ENCODE results near the gene PLEKHA8.

The PLEKHA8 gene

GRCh38 chr7:30005464-30005863, 22.7 kb upstream of the PLEKHA8 start:
- H3K9me3 ChIP-seq (ENCODE audit: control insufficient read depth, insufficient read depth, low read length): no peaks in the 10 kb centered on the region
- H3K36me3 ChIP-seq (ENCODE audit: insufficient read depth, low read length): no peaks in the 10 kb centered on the region
- no peak overlapping the region for H3K9ac ChIP-seq (ENCODE audit: low read depth, low read length)
- H3K4me1 ChIP-seq (ENCODE audit: insufficient read depth, low read length): peaks cover 12% of the 10 kb centered on the region

GRCh38 chr7:30010021-30010420, 18.2 kb upstream of the PLEKHA8 start:
- no peaks in the 10 kb centered on the region; the same call in 1 of the 2 replicates for H3K36me3 ChIP-seq (ENCODE audit: insufficient read depth, low read length)
- H3K9me3 ChIP-seq (ENCODE audit: control insufficient read depth, insufficient read depth, low read length): no peaks in the 10 kb centered on the region
- peaks cover 7% of the 10 kb centered on the region for H3K4me1 ChIP-seq (ENCODE audit: insufficient read depth, low read length)
- H3K9ac ChIP-seq (ENCODE audit: low read depth, low read length): no peak overlapping the region

GRCh38 chr7:30012757-30013156, 15.5 kb upstream of the PLEKHA8 start:
- H3K9me3 ChIP-seq (ENCODE audit: control insufficient read depth, insufficient read depth, low read length): no peaks in the 10 kb centered on the region

GRCh38 chr7:30018451-30018850, 9.8 kb upstream of the PLEKHA8 start:
- no peaks in the 10 kb centered on the region for H3K4me1 ChIP-seq (ENCODE audit: insufficient read depth, low read length)
- H3K36me3 ChIP-seq (ENCODE audit: insufficient read depth, low read length): no peaks in the 10 kb centered on the region; the same call in none of the 2 replicates
- no peak overlapping the region for H3K9ac ChIP-seq (ENCODE audit: low read depth, low read length)
- no peaks in the 10 kb centered on the region for H3K9me3 ChIP-seq (ENCODE audit: control insufficient read depth, insufficient read depth, low read length)

More at GRCh38 chr7:30012757-30013156, 15.5 kb upstream of the PLEKHA8 start:
- H3K36me3 ChIP-seq (ENCODE audit: insufficient read depth, low read length): no peaks in the 10 kb centered on the region; the same call in none of the 2 replicates
- H3K4me1 ChIP-seq (ENCODE audit: insufficient read depth, low read length): no peaks in the 10 kb centered on the region
- no peak overlapping the region for H3K9ac ChIP-seq (ENCODE audit: low read depth, low read length)

- Histone ChIP-seq H3K4me1 (ENCODE audit: insufficient read depth, low read length) (no peaks in the 10 kb centered on the region), H3K9ac (ENCODE audit: low read depth, low read length) (no peak overlapping the region), H3K36me3 (ENCODE audit: insufficient read depth, low read length) (no peaks in the 10 kb centered on the region; the same call in 1 of the 2 replicates), H3K9me3 (ENCODE audit: control insufficient read depth, insufficient read depth, low read length) (no peaks in the 10 kb centered on the region)
Observed at GRCh38 chr7:30019387-30019786, 8.8 kb upstream of the PLEKHA8 start.

GRCh38 chr7:30019960-30020359, 8.3 kb upstream of the PLEKHA8 start:
- Histone ChIP-seq H3K4me1 (ENCODE audit: insufficient read depth, low read length) (0 out of 2 replicates have a peak, but pooled peaks cover 2% of the 10 kb centered on the region), H3K9ac (ENCODE audit: low read depth, low read length) (no peak overlapping the region), H3K36me3 (ENCODE audit: insufficient read depth, low read length) (no peaks in the 10 kb centered on the region; the same call in 1 of the 2 replicates), H3K9me3 (ENCODE audit: control insufficient read depth, insufficient read depth, low read length) (no peaks in the 10 kb centered on the region)

- Histone ChIP-seq H3K9ac (ENCODE audit: low read depth, low read length) (no peak overlapping the region), H3K36me3 (ENCODE audit: insufficient read depth, low read length) (no peaks in the 10 kb centered on the region; the same call in 1 of the 2 replicates), H3K4me1 (ENCODE audit: insufficient read depth, low read length) (0 out of 2 replicates have a peak, but pooled peaks cover 3% of the 10 kb centered on the region), H3K9me3 (ENCODE audit: control insufficient read depth, insufficient read depth, low read length) (no peaks in the 10 kb centered on the region)
Observed at GRCh38 chr7:30020535-30020934, 7.7 kb upstream of the PLEKHA8 start.

GRCh38 chr7:30022991-30023390, 5.2 kb upstream of the PLEKHA8 start:
- H3K4me1 ChIP-seq (ENCODE audit: insufficient read depth, low read length): 0 out of 2 replicates have a peak, but pooled peaks cover 3% of the 10 kb centered on the region
- no peak overlapping the region for H3K9ac ChIP-seq (ENCODE audit: low read depth, low read length)
- H3K9me3 ChIP-seq (ENCODE audit: control insufficient read depth, insufficient read depth, low read length): no peaks in the 10 kb centered on the region
- H3K36me3 ChIP-seq (ENCODE audit: insufficient read depth, low read length): no peaks in the 10 kb centered on the region; the same call in 1 of the 2 replicates

- Histone ChIP-seq H3K4me1 (ENCODE audit: insufficient read depth, low read length) (0 out of 2 replicates have a peak, but pooled peaks cover 3% of the 10 kb centered on the region), H3K9ac (ENCODE audit: low read depth, low read length) (no peak overlapping the region), H3K9me3 (ENCODE audit: control insufficient read depth, insufficient read depth, low read length) (no peaks in the 10 kb centered on the region), H3K36me3 (ENCODE audit: insufficient read depth, low read length) (no peaks in the 10 kb centered on the region)
Observed at GRCh38 chr7:30023524-30023923, 4.7 kb upstream of the PLEKHA8 start.

- Histone ChIP-seq H3K9ac (ENCODE audit: low read depth, low read length) (peak within 1 kb of the TSS; percentile 78), H3K9me3 (ENCODE audit: control insufficient read depth, insufficient read depth, low read length) (no peaks in the 10 kb centered on the region), H3K36me3 (ENCODE audit: insufficient read depth, low read length) (no peaks in the 10 kb centered on the region), H3K4me1 (ENCODE audit: insufficient read depth, low read length) (peaks cover 9% of the 10 kb centered on the region)
Observed at GRCh38 chr7:30026229-30027064, 1.8 kb upstream of the PLEKHA8 start, which contains the start of gene FKBP14. Gene FKBP14 (minus strand): TSS chr7:30026702. CDS start chr7:30026508, 194 bp downstream.

- H3K9me3 ChIP-seq (ENCODE audit: control insufficient read depth, insufficient read depth, low read length): no peaks in the 10 kb centered on the region
- H3K4me1 ChIP-seq (ENCODE audit: insufficient read depth, low read length): peaks cover 9% of the 10 kb centered on the region
- H3K36me3 ChIP-seq (ENCODE audit: insufficient read depth, low read length): no peaks in the 10 kb centered on the region
- peak overlapping the region; percentile 75 for H3K9ac ChIP-seq (ENCODE audit: low read depth, low read length)
Observed at GRCh38 chr7:30027065-30027456, 1.2 kb upstream of the PLEKHA8 start.

- H3K4me1 ChIP-seq (ENCODE audit: insufficient read depth, low read length): peaks cover 14% of the 10 kb centered on the region
- H3K9me3 ChIP-seq (ENCODE audit: control insufficient read depth, insufficient read depth, low read length): no peaks in the 10 kb centered on the region
- no peaks in the 10 kb centered on the region for H3K36me3 ChIP-seq (ENCODE audit: insufficient read depth, low read length)
- H3K9ac ChIP-seq (ENCODE audit: low read depth, low read length): peak overlapping the region; percentile 75
Observed at GRCh38 chr7:30027740-30028215, 434 bp upstream of the PLEKHA8 start.

- H3K36me3 ChIP-seq (ENCODE audit: insufficient read depth, low read length): no peaks in the 10 kb centered on the region
- H3K9me3 ChIP-seq (ENCODE audit: control insufficient read depth, insufficient read depth, low read length): no peaks in the 10 kb centered on the region
- peak overlapping the region; percentile 75 for H3K9ac ChIP-seq (ENCODE audit: low read depth, low read length)
- peaks cover 14% of the 10 kb centered on the region for H3K4me1 ChIP-seq (ENCODE audit: insufficient read depth, low read length)
Observed at GRCh38 chr7:30028749-30029635, 780 bp downstream of the PLEKHA8 start.

GRCh38 chr7:30029696-30030095, 1.5 kb downstream of the PLEKHA8 start:
- Histone ChIP-seq H3K4me1 (ENCODE audit: insufficient read depth, low read length) (peaks cover 14% of the 10 kb centered on the region), H3K9me3 (ENCODE audit: control insufficient read depth, insufficient read depth, low read length) (no peaks in the 10 kb centered on the region), H3K9ac (ENCODE audit: low read depth, low read length) (peak overlapping the region; percentile 75; the same call in 1 of the 2 replicates), H3K36me3 (ENCODE audit: insufficient read depth, low read length) (no peaks in the 10 kb centered on the region)

All from ES-I3 (cell line).